Tibial nerve (tissue), 4 donors: Measurements from ENCODE around the gene EML5.

Source experiments
- CTCF ChIP-seq, 5 experiments: fragments of 200-600 bp in 3 of 5; fragments of 450-650 bp in 2 of 5; sonication (generic) in 3 of 5; IDR thresholded peaks; one replicate each; pipeline ENCODE4 v1.5.1; 2016 to 2019; ENCODE audit warnings: antibody characterized with exemption in 5 of 5, mild to moderate bottlenecking in 3 of 5, moderate library complexity in 2 of 5
- EP300 ChIP-seq, 2 donors: sonication (generic); formaldehyde crosslinking; IDR thresholded peaks; one replicate each; pipeline ENCODE4 v1.6.1; 2017; ENCODE audit warnings: antibody characterized with exemption in 2 of 2, mild to moderate bottlenecking in 1 of 2

- TF ChIP-seq CTCF (IDR thresholded peaks at IDR 0.05) (no peak), EP300 (IDR thresholded peaks at IDR 0.05) (no peak)
Observed at GRCh38 chr14:88584451-88584850, 208.3 kb downstream of the EML5 start.
